ENCODE results near the gene CSH1. TPM values are rescaled to one million over a fixed set of nuclear protein-coding genes. Genes with fewer than 3 reads are reported as not detected.
"Not testable (repeated sequence)": the region's sequence is repeated elsewhere in the genome, so short reads cannot be mapped to it uniquely, and the experiment has no call there.

CSH1 gene
- not detected in 2 replicates for polyA plus RNA-seq (2012; rRNA removed)
- not detected in 2 replicates for polyA plus RNA-seq (2012; cell fraction: cytosol; rRNA removed)
- polyA plus RNA-seq (2012; cell fraction: nucleus; rRNA removed): not detected in 2 replicates

DNA sequence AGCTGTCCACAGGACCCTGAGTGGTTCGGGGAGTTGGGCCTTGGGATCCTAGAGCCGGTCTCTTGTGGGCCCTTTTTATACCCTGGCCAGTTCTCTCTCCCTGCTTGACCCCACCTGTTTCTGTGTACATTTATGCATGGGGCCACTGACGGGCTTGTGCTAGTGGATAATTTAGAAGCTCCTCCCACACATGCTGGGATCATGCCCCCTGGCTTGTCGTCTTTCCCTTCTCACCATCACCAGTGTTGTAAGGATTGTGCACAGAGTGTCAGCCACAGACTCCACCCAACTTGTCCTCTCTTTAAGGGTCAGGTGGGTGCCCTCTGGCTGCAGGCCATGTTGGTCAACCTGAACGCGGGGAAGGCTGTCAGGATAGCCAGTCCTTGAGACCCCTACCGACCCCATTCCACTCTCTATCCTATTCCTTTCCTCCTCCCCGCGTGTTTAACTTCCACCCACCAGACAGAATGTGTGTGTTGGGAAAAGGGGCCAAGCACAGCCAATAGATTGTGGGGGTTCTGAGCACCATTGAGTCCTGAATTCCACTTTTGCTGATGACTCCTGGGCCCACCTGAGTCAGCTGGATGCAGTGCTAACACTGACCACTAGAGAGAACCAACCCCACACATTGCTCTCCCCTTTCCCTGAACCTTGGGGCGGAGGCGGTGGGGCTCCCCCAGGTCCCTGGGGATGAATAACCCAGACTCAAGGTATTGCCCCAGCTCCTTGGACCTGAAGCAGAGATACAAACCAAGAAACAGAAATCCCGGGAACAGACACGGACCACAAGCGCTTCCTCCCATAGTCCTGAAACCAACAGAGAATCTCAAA is at the start of gene CSH1:
Gene CSH1, minus strand, starts transcription at position 51 of the 831 bp plus-strand sequence. CDS start 63 bp downstream, outside the sequence.
- H3F3A ChIP-seq (replicated peaks; ENCODE audit: insufficient read depth); CTCF ChIA-PET: not testable (repeated sequence)
- 77% methylated on average over 5 of the region's 14 CpGs for WGBS (ENCODE audit: low lambda C conversion rate)

GRCh38 chr17:63945784-63946439 is 49.5 kb upstream of the CSH1 start:
- CTCF ChIA-PET: interaction anchor here (0.6 to 3.3 kb wide), 53 partner anchors 8 to 473 kb away, joined by 3 to 69 read pairs (median 5); partner anchors contain the start of genes CD79B, CSHL1, ERN1 and GH1
- H3K4me2 ChIP-seq: no peak overlapping the region
- no peak overlapping the region for H2AFZ ChIP-seq (ENCODE audit: low read depth)

More for the DNA sequence above, at the start of gene CSH1:
- H3K36me3 ChIP-seq (replicated peaks in 1 of 2; ENCODE audit: control insufficient read depth in 1 of 2, insufficient read depth in 2 of 2, low read length in 1 of 2); H3K79me2 ChIP-seq (ENCODE audit: insufficient read depth); H3K27ac ChIP-seq (ENCODE audit: low read depth in 2 of 2, low read length in 1 of 2); H3K9ac ChIP-seq; DNase-seq; H3K4me1 ChIP-seq (ENCODE audit: control insufficient read depth in 1 of 2, insufficient read depth in 2 of 2, low read depth in 1 of 2, low read length in 1 of 2); H3K9me3 ChIP-seq; POLR2A ChIA-PET; H3K9me2 ChIP-seq; H3K4me3 ChIP-seq (ENCODE audit: low read depth in 2 of 2, low read length in 1 of 2); H4K20me1 ChIP-seq (ENCODE audit: insufficient read depth); H3K4me2 ChIP-seq; H2AFZ ChIP-seq (ENCODE audit: low read depth); H3K27me3 ChIP-seq (ENCODE audit: insufficient read depth): not testable (repeated sequence)

More at GRCh38 chr17:63945784-63946439, 49.5 kb upstream of the CSH1 start:
- Histone ChIP-seq H3K9ac (no peak overlapping the region), H3K4me1 (ENCODE audit: control insufficient read depth in 1 of 2, insufficient read depth in 2 of 2, low read depth in 1 of 2, low read length in 1 of 2) (no peaks in the 10 kb centered on the region), H4K20me1 (ENCODE audit: insufficient read depth) (no peaks in the 10 kb centered on the region), H3F3A (replicated peaks; ENCODE audit: insufficient read depth) (no peaks in the 10 kb centered on the region), H3K79me2 (ENCODE audit: insufficient read depth) (no peaks in the 10 kb centered on the region), H3K9me2 (no peaks in the 10 kb centered on the region), H3K27ac (ENCODE audit: low read depth in 2 of 2, low read length in 1 of 2) (no peak overlapping the region), H3K9me3 (no peaks in the 10 kb centered on the region), H3K36me3 (replicated peaks in 1 of 2; ENCODE audit: control insufficient read depth in 1 of 2, insufficient read depth in 2 of 2, low read length in 1 of 2) (no peaks in the 10 kb centered on the region), H3K4me3 (ENCODE audit: low read depth in 2 of 2, low read length in 1 of 2) (no peak overlapping the region), H3K27me3 (ENCODE audit: insufficient read depth) (no peaks in the 10 kb centered on the region; the same call in 1 of the 2 replicates)
- TF ChIP-seq RAD21 (IDR thresholded peaks at IDR 0.05; ENCODE audit: low read length) (no peak), CHD2 (IDR thresholded peaks at IDR 0.05; ENCODE audit: low read length, partially characterized antibody) (no peak), FOSL2 (IDR thresholded peaks at IDR 0.05; ENCODE audit: borderline replicate concordance, low read depth) (no peak), RXRA (IDR thresholded peaks at IDR 0.05; ENCODE audit: borderline replicate concordance, low read depth) (no peak), NFIC (IDR thresholded peaks at IDR 0.05; ENCODE audit: borderline replicate concordance) (no peak), POLR2AphosphoS5 (IDR thresholded peaks at IDR 0.05; ENCODE audit: low read depth, low read length) (no peak), EZH2phosphoT487 (IDR thresholded peaks at IDR 0.05; ENCODE audit: borderline replicate concordance, low read depth) (no peak), SIN3A (IDR thresholded peaks at IDR 0.05; ENCODE audit: borderline replicate concordance, low read depth, low read length) (no peak), GABPA (IDR thresholded peaks at IDR 0.05; ENCODE audit: low read depth) (no peak), EP300 (IDR thresholded peaks at IDR 0.05; ENCODE audit: borderline replicate concordance in 1 of 2, low read depth in 1 of 2, low read length in 1 of 2) (no peak)
- TF ChIP-seq, protein P1, sequence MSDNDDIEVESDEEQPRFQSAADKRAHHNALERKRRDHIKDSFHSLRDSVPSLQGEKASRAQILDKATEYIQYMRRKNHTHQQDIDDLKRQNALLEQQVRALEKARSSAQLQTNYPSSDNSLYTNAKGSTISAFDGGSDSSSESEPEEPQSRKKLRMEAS (IDR thresholded peaks at IDR 0.05; ENCODE audit: low read depth): no peak
- TF ChIP-seq, protein P2, sequence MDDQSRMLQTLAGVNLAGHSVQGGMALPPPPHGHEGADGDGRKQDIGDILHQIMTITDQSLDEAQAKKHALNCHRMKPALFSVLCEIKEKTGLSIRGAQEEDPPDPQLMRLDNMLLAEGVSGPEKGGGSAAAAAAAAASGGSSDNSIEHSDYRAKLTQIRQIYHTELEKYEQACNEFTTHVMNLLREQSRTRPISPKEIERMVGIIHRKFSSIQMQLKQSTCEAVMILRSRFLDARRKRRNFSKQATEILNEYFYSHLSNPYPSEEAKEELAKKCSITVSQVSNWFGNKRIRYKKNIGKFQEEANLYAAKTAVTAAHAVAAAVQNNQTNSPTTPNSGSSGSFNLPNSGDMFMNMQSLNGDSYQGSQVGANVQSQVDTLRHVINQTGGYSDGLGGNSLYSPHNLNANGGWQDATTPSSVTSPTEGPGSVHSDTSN (IDR thresholded peaks at IDR 0.05): no peak
- POLR2A ChIA-PET: no interaction called here
- DNase-seq: no peak
- 100% methylated on average over 1 of the region's 6 CpGs for WGBS (ENCODE audit: low lambda C conversion rate)
